Measurements from ENCODE around the gene VENTX.

The VENTX gene

GRCh38 chr10:133285217-133285616 lies 47.6 kb downstream of the VENTX start:
- DNase-seq (ENCODE audit: low read depth, low spot score) = no peak

DNA sequence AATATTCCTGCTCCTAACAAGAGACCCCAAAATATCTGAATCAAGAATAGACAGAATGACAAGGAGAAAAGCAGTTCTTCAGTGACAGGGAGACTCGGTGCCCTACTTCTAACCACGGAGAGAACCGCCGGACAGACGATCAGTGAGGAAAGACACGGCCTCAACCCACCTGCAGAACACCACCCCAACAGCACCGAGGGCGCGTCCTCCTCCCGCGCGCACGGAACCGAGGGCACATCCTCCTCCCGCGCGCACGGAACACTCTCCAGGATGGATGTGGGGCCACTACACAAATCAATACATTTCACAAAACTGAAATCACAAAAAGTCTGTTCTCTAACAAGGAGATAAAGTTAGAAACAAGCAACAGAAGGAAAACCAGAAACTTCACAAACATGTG lies 48.7 kb downstream of the VENTX start:
- DNase-seq (ENCODE audit: low read depth, low spot score) = no peak

GRCh38 chr10:133287832-133288500 lies 50.3 kb downstream of the VENTX start:
- DNase-seq (ENCODE audit: low read depth, low spot score) = no peak

GRCh38 chr10:133289761-133290160 lies 52.1 kb downstream of the VENTX start:
- no peak for DNase-seq (ENCODE audit: low read depth, low spot score)
